ENCODE measurements around the gene TMEM134.
"Not testable (repeated sequence)": the region's sequence is repeated elsewhere in the genome, so short reads cannot be mapped to it uniquely, and the experiment has no call there.

DNA sequence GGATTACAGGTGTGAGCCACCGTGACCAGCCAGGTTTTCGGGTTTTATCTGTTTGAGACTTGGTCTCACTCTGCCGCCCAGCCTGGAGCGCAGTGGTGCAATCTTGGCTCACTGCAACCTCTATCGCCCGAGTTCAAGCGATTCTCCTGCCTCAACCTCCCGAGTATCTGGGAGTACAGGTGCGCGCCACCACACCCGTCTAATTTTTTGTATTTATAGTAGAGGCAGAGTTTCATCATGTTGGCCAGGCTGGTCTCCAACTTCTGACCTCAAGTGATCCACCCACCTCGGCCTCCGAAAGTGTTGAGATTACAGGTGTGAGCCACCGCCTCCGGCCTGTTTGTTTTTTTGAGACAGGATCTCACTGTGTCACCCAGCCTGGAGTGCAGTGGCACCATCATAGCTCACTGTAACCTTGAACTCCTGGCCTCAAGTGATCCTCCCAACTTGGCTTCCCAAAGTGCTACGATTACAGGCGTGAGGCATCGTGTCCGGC, 41.6 kb downstream of the TMEM134 start:
- TF ChIP-seq, protein P1, sequence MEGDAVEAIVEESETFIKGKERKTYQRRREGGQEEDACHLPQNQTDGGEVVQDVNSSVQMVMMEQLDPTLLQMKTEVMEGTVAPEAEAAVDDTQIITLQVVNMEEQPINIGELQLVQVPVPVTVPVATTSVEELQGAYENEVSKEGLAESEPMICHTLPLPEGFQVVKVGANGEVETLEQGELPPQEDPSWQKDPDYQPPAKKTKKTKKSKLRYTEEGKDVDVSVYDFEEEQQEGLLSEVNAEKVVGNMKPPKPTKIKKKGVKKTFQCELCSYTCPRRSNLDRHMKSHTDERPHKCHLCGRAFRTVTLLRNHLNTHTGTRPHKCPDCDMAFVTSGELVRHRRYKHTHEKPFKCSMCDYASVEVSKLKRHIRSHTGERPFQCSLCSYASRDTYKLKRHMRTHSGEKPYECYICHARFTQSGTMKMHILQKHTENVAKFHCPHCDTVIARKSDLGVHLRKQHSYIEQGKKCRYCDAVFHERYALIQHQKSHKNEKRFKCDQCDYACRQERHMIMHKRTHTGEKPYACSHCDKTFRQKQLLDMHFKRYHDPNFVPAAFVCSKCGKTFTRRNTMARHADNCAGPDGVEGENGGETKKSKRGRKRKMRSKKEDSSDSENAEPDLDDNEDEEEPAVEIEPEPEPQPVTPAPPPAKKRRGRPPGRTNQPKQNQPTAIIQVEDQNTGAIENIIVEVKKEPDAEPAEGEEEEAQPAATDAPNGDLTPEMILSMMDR (IDR thresholded peaks at IDR 0.05): not testable (repeated sequence)
- TF ChIP-seq POLR2A (IDR thresholded peaks at IDR 0.05): not testable (repeated sequence)
